ENCODE data around the gene GABBR2. TPM values are rescaled to one million over a fixed set of nuclear protein-coding genes. Genes with fewer than 3 reads are reported as not detected.

Gene GABBR2
- total and polyA plus RNA-seq, 9 of the 15 experiments (the other 6 are each of a cell fraction or from before 2014, with no cell fraction given), result 0.15 to 1.9 (median 0.32) TPM

DNA sequence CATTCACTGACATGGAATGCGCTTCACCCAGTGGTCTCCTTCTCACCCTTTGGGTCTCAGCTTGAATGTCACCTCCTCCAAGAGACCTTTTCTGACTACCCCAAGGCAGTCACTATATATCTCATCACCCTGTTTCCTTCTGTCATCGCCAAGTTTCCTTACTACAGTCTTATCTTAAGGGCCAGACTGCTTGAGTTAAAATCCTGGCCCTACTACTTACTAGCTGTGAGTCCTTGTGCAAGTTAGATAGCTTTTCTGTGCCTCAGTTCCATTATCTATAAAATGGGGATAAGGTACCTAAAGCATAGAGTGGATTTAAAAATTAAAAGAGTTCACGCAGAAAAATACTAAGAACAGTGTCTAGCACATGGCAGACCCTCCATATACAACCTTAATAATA, 132.4 kb downstream of the GABBR2 start (continued):
- TF ChIP-seq, protein P1, sequence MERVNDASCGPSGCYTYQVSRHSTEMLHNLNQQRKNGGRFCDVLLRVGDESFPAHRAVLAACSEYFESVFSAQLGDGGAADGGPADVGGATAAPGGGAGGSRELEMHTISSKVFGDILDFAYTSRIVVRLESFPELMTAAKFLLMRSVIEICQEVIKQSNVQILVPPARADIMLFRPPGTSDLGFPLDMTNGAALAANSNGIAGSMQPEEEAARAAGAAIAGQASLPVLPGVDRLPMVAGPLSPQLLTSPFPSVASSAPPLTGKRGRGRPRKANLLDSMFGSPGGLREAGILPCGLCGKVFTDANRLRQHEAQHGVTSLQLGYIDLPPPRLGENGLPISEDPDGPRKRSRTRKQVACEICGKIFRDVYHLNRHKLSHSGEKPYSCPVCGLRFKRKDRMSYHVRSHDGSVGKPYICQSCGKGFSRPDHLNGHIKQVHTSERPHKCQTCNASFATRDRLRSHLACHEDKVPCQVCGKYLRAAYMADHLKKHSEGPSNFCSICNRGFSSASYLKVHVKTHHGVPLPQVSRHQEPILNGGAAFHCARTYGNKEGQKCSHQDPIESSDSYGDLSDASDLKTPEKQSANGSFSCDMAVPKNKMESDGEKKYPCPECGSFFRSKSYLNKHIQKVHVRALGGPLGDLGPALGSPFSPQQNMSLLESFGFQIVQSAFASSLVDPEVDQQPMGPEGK (CRISPR knock-in tag; IDR thresholded peaks at IDR 0.05; ENCODE audit: borderline replicate concordance), result no peak
- TF ChIP-seq POLR2AphosphoS5 (IDR thresholded peaks at IDR 0.05; ENCODE audit: control insufficient read depth, insufficient read depth, low read depth, low read length) (peak; percentile 95), TAF15 (IDR thresholded peaks at IDR 0.05; ENCODE audit: low read depth, low read length) (no peak), NFIC (IDR thresholded peaks at IDR 0.05) (peak; percentile 91), HMG20A (CRISPR knock-in tag; conservative IDR thresholded peaks at IDR 0.05) (no peak), JUN (IDR thresholded peaks at IDR 0.05; ENCODE audit: borderline replicate concordance, low read depth, low read length) (peak; percentile 49; the same call in 1 of the 2 replicates), JUN (CRISPR knock-in tag; IDR thresholded peaks at IDR 0.05; ENCODE audit: borderline replicate concordance) (no peak), GABPA (tag; conservative IDR thresholded peaks at IDR 0.05; ENCODE audit: low read depth) (no peak; the same call in 1 of the 2 replicates), TCF3 (CRISPR knock-in tag; IDR thresholded peaks at IDR 0.05) (peak; percentile 97), TBL1XR1 (IDR thresholded peaks at IDR 0.05; ENCODE audit: low read length in 2 of 2) (peak in 1 of 2 experiments; percentile 90; a peak in 2 of 4 replicates), NCOA6 (IDR thresholded peaks at IDR 0.05) (no peak), RBM34 (IDR thresholded peaks at IDR 0.05; ENCODE audit: borderline replicate concordance, insufficient read depth, low read length) (no peak), CBX8 (IDR thresholded peaks at IDR 0.05; ENCODE audit: borderline replicate concordance, extremely low read depth, low read depth, low read length, poor library complexity, severe bottlenecking) (no peak), RAD21 (CRISPR knock-in tag; conservative IDR thresholded peaks at IDR 0.05 in 1 of 2, IDR thresholded peaks at IDR 0.05 in 1 of 2) (no peak), ZFP36 (IDR thresholded peaks at IDR 0.05; ENCODE audit: low read depth, low read length, partially characterized antibody) (no peak), MAZ (CRISPR knock-in tag; conservative IDR thresholded peaks at IDR 0.05 in 1 of 2, IDR thresholded peaks at IDR 0.05 in 1 of 2) (no peak; a peak in 1 of 4 replicates), RAD51 (IDR thresholded peaks at IDR 0.05; ENCODE audit: borderline replicate concordance, low read depth) (no peak; the same call in 1 of the 2 replicates), C11orf30 (IDR thresholded peaks at IDR 0.05; ENCODE audit: low read depth) (no peak), ZNF785 (CRISPR knock-in tag; IDR thresholded peaks at IDR 0.05) (no peak), CC2D1A (IDR thresholded peaks at IDR 0.05) (peak; percentile 79; the same call in 1 of the 2 replicates), FOXJ2 (tag; IDR thresholded peaks at IDR 0.05) (no peak), CEBPB (tag; IDR thresholded peaks at IDR 0.05) (peak; percentile 54), ZNF766 (CRISPR knock-in tag; conservative IDR thresholded peaks at IDR 0.05) (no peak), PTBP1 (IDR thresholded peaks at IDR 0.05; ENCODE audit: low read depth, low read length) (no peak), BRD4 (IDR thresholded peaks at IDR 0.05) (no peak), ZZZ3 (IDR thresholded peaks at IDR 0.05) (no peak), TEAD4 (IDR thresholded peaks at IDR 0.05; ENCODE audit: low read length) (peak; percentile 95), TEAD4 (CRISPR knock-in tag; IDR thresholded peaks at IDR 0.05; ENCODE audit: borderline replicate concordance) (no peak)
- TF ChIP-seq, protein P2, sequence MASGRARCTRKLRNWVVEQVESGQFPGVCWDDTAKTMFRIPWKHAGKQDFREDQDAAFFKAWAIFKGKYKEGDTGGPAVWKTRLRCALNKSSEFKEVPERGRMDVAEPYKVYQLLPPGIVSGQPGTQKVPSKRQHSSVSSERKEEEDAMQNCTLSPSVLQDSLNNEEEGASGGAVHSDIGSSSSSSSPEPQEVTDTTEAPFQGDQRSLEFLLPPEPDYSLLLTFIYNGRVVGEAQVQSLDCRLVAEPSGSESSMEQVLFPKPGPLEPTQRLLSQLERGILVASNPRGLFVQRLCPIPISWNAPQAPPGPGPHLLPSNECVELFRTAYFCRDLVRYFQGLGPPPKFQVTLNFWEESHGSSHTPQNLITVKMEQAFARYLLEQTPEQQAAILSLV (tag; IDR thresholded peaks at IDR 0.05), result no peak

Data from K562 (cell line).